Activated CD8-positive, alpha-beta memory T cell treated with anti-CD3 and anti-CD28 coated beads for 24 hours (primary cell): ENCODE measurements around the gene S100A9.

Experiments
- DNase-seq: peaks from one replicate; pipeline ENCODE4 v3.0.0-alpha.2; 2020

S100A9 gene

GRCh38 chr1:153361480-153362109, 3.9 kb downstream of the S100A9 start:
- DNase-seq = no peak

GRCh38 chr1:153362187-153362775, 4.6 kb downstream of the S100A9 start:
- DNase-seq = no peak

- DNase-seq = no peak
Observed at GRCh38 chr1:153363641-153364040, 6.0 kb downstream of the S100A9 start.

DNA sequence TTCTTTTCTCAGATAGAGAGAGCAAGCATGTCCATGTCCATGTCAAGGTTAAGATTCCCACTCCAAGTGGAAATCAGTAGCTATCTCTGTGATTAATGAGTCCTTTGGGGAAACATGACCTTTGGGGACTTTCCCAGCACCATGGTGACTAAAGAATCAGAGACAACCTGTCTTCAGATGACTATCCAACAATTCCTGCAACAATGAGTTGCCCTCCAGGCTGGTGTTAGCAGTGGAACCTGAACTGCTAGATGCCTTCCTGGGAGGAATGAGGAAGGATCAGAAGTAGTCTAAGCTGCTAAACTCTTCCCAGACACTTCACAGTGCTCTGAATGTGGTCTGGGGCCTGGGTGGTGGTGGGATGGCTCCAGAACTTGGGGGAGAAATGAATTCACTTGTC, 6.5 kb downstream of the S100A9 start:
- no peak for DNase-seq

DNA sequence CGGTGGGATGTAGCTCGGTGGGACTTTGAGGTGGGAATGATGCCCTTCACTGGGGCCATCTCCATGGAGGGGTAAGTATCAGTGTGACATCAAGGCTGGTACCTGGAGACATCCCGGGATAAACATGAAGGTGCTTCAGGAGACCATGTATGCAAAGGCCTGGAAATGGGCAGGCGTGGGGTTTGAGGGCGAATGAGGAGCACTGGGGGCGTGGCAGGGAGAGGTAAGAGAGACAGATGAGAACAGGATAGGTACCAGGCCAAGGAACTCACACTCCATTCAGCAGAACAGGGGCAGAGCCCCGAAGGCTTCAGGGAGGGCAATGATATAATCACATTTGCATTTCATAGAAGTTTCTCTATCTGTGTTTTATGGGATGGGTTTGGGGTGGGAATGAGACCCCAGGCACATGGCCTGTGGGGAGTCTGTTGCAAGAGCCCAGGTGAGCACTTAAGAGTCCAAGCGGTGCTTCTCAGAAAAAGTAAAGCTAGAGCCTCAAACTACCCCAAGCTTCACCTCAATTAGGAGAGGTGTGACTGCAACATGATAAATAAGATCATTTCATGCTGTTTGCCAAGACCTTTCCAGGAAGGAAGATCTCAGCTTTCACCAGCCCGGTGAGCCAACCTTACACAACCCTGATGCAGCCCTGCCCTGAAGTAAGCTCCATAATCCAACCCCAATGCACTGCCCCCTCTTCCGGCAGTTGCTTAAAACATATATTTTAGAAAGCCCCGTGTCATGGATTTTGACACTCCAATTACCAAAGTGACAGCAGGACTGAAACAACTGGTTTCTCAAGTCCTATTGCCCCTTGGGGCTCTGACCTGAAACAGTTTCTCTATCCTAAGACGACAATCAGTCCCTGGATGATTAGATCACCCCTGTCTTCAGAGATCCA, 7.4 kb downstream of the S100A9 start:
- no peak for DNase-seq

- no peak for DNase-seq
Observed at GRCh38 chr1:153365696-153366095, 8.0 kb downstream of the S100A9 start.

GRCh38 chr1:153366261-153366660, 8.6 kb downstream of the S100A9 start:
- DNase-seq = no peak

DNA sequence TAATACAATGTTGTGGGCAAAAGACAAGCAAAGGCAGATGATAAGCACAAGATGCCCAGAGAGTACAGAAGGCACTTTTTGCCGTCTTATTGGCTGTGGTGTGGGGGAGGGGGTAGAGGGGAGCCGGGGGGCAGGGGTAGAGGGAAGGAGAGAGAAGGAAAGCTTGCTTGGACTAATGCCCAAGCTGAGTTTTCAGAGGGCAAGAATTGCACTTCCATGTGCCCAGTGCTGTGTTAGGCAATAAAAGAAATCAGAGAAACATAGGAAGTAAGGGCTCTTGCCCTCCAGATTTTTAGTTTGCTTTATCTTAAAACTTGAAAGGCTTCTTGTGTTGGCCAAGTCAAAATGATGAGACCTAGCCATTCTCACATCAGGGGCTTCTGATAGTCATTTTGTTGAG, 9.4 kb downstream of the S100A9 start:
- no peak for DNase-seq

- no peak for DNase-seq
Observed at GRCh38 chr1:153368495-153368894, 10.8 kb downstream of the S100A9 start.

DNA sequence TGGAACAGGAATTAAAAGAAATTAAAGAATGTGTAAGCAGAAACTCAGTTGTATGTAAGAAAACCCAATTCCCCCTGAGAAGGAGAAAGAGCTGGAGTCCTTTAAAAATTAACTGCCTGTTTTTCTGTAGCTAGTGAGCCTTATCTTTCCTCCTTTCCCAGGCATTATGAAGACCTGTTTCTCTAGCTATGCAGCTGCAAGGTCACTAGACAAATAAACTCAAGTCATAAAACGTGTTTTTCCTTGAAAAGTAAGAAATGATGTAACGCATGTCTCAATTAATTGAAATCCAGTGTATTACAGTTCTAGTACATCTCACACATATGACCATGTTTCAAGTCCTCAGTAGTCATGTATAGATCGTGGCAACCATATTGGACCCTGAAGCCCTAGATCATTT, 12.5 kb downstream of the S100A9 start:
- DNase-seq = no peak

- no peak for DNase-seq
Observed at GRCh38 chr1:153371231-153371630, 13.6 kb downstream of the S100A9 start.

GRCh38 chr1:153372571-153372970, 14.9 kb downstream of the S100A9 start:
- DNase-seq = no peak

DNA sequence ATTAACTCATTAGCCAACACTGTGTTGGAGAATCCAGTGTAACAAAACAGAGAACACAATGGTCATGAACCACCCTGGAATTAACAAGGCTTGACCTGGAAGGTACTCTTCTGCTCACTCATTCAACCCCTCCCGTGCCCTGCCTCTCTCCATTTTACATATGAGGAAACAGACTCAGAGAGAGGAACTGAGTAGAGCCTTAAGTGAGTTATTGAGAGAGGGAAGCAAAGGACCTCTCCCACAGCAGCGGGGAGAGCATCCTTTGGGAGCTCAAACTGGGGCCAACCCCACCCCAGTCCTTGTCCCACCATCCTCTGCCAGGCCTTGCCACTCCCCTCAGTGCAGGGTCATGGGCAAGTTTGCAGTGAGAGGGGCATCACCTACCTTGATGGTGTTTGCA, 16.4 kb downstream of the S100A9 start:
- no peak for DNase-seq

- DNase-seq = no peak
Observed at GRCh38 chr1:153375511-153375910, 17.9 kb downstream of the S100A9 start, which contains the start of gene S100A12. S100A12 (minus strand) TSS chr1:153375621; CDS start chr1:153374592, 1,029 bp downstream.

DNA sequence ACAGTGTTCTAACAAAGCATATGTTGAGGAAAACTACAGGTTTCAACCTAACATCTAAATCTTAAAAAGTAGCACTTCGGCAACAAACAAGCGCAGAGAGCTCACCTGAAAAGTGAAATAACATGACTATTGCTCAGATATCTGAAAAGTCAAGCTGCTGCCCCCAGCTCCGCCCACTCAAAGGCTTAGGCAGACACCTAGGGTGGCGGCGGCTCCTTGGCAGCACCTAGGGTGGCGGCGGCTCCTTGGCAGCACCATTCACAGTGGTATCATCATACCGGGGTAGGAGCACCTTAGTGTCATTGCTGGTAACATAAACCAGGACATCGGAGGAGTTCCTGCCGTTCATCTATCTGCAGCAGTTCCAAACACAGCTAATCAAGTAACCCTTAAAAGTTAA, 21.9 kb downstream of the S100A9 start:
- DNase-seq = no peak

DNA sequence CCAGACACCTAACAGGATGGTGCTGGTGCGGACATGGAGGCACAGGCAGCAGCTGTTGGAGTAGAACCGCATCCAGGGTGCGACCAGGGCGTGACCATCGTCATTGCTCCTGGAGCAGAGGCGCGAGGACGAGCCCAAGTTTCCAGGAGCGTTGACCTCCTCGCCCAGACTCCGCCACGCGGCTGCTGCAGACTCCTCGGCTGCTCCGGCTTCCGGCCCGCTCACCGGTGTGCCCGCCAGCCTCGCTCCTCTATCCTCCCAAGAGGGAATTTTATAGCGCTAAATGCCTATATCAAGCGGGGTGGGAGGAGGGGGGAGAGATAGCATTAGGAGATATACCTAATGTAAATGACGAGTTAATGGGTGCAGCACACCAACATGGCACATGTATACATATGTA, 23.1 kb downstream of the S100A9 start:
- DNase-seq = no peak

GRCh38 chr1:153384958-153385580, 27.4 kb downstream of the S100A9 start:
- no peak for DNase-seq

GRCh38 chr1:153386500-153386901, 28.8 kb downstream of the S100A9 start:
- peak; percentile 11 for DNase-seq

- DNase-seq = peak; percentile 24
Observed at GRCh38 chr1:153387001-153387400, 29.3 kb downstream of the S100A9 start.

- DNase-seq = no peak
Observed at GRCh38 chr1:153387785-153388184, 30.1 kb downstream of the S100A9 start.

GRCh38 chr1:153389401-153389800, 31.7 kb downstream of the S100A9 start:
- no peak for DNase-seq

- DNase-seq = no peak
Observed at GRCh38 chr1:153389973-153390879, 32.6 kb downstream of the S100A9 start.
